Measurements from ENCODE around the gene VKORC1L1. TPM values are rescaled to one million over a fixed set of nuclear protein-coding genes. Genes with fewer than 3 reads are reported as not detected.
A peak's percentile ranks its signal among the peaks of the same experiment; 100 is the strongest.

Gene VKORC1L1
- total RNA-seq, 1 experiment from 2014 or later: 28.5 TPM

- no peak overlapping the region for H3K4me3 Mint-ChIP-seq
- ChIA-PET POLR2A (no interaction called here), CTCF (no interaction called here)
- ATAC-seq (no peak), DNase-seq (ENCODE audit: low spot score) (no peak)
- H3K9me3 Mint-ChIP-seq: no peaks in the 10 kb centered on the region
- no peaks in the 10 kb centered on the region for H3K4me1 Mint-ChIP-seq
- H3K27ac Mint-ChIP-seq: peak overlapping the region; percentile 29; the same call in 1 of the 2 replicates
- H3K27me3 Mint-ChIP-seq (ENCODE audit: low read depth): no peaks in the 10 kb centered on the region
- TF ChIP-seq PRDM15 (CRISPR knock-in tag; IDR thresholded peaks at IDR 0.05) (no peak), SOX15 (CRISPR knock-in tag; IDR thresholded peaks at IDR 0.05) (no peak), EMX1 (CRISPR knock-in tag; IDR thresholded peaks at IDR 0.05) (no peak), GABPB1 (CRISPR knock-in tag; IDR thresholded peaks at IDR 0.05) (no peak), NFE2L1 (CRISPR knock-in tag; IDR thresholded peaks at IDR 0.05) (no peak), ESRRA (CRISPR knock-in tag; IDR thresholded peaks at IDR 0.05; ENCODE audit: borderline replicate concordance) (no peak), STAT6 (CRISPR knock-in tag; conservative IDR thresholded peaks at IDR 0.05; ENCODE audit: low read depth) (no peak), ZMAT4 (CRISPR knock-in tag; IDR thresholded peaks at IDR 0.05) (no peak), USF1 (CRISPR knock-in tag; IDR thresholded peaks at IDR 0.05) (no peak)
- H3K36me3 Mint-ChIP-seq: peaks cover 3% of the 10 kb centered on the region; the same call in 1 of the 2 replicates
Observed at GRCh38 chr7:65937296-65937695, 64.4 kb downstream of the VKORC1L1 start.

GRCh38 chr7:65938336-65938895, 65.5 kb downstream of the VKORC1L1 start:
- H3K4me3 Mint-ChIP-seq: no peak overlapping the region
- DNase-seq (ENCODE audit: low spot score): no peak
- ChIA-PET POLR2A (no interaction called here), CTCF (no interaction called here)
- peaks cover 3% of the 10 kb centered on the region; the same call in 1 of the 2 replicates for H3K36me3 Mint-ChIP-seq
- H3K4me1 Mint-ChIP-seq: no peaks in the 10 kb centered on the region
- no peaks in the 10 kb centered on the region for H3K9me3 Mint-ChIP-seq
- ATAC-seq: no peak
- H3K27ac Mint-ChIP-seq: 0 out of 2 replicates have a peak overlapping the region, but pooled peaks have one; percentile 9
- no peaks in the 10 kb centered on the region for H3K27me3 Mint-ChIP-seq (ENCODE audit: low read depth)
- TF ChIP-seq RELA (CRISPR knock-in tag; IDR thresholded peaks at IDR 0.05; ENCODE audit: borderline replicate concordance): no peak
- no peak for TF ChIP-seq ATF1 (CRISPR knock-in tag; IDR thresholded peaks at IDR 0.05)
- no peak for TF ChIP-seq GABPB1 (CRISPR knock-in tag; IDR thresholded peaks at IDR 0.05)
- no peak for TF ChIP-seq NR2C2 (CRISPR knock-in tag; IDR thresholded peaks at IDR 0.05)
- no peak for TF ChIP-seq NFATC4 (CRISPR knock-in tag; IDR thresholded peaks at IDR 0.05)
- TF ChIP-seq FOXP4 (CRISPR knock-in tag; IDR thresholded peaks at IDR 0.05): no peak
- TF ChIP-seq KAT7 (CRISPR knock-in tag; IDR thresholded peaks at IDR 0.05; ENCODE audit: borderline replicate concordance): no peak
- TF ChIP-seq HMGXB4 (CRISPR knock-in tag; IDR thresholded peaks at IDR 0.05): no peak
- no peak for TF ChIP-seq AFF4 (CRISPR knock-in tag; IDR thresholded peaks at IDR 0.05; ENCODE audit: borderline replicate concordance)
- no peak for TF ChIP-seq ZBTB43 (CRISPR knock-in tag; IDR thresholded peaks at IDR 0.05)

All from WTC11 (cell line).